ENCODE results near the gene SUN1. TPM values are rescaled to one million over a fixed set of nuclear protein-coding genes. Genes with fewer than 3 reads are reported as not detected.
A peak's percentile ranks its signal among the peaks of the same experiment; 100 is the strongest.

Gene SUN1
- total and polyA plus RNA-seq, 2 donors (not counting 1 experiment from before 2014, with no cell fraction given): 198 to 254 TPM

- intact Hi-C loops (cut with micrococcal nuclease): loop anchor here (1.0 to 5.0 kb wide), 3 partner anchors 41 to 551 kb away; partner anchors contain the start of genes DNAAF5 and SUN1
- TF ChIP-seq, protein P1, sequence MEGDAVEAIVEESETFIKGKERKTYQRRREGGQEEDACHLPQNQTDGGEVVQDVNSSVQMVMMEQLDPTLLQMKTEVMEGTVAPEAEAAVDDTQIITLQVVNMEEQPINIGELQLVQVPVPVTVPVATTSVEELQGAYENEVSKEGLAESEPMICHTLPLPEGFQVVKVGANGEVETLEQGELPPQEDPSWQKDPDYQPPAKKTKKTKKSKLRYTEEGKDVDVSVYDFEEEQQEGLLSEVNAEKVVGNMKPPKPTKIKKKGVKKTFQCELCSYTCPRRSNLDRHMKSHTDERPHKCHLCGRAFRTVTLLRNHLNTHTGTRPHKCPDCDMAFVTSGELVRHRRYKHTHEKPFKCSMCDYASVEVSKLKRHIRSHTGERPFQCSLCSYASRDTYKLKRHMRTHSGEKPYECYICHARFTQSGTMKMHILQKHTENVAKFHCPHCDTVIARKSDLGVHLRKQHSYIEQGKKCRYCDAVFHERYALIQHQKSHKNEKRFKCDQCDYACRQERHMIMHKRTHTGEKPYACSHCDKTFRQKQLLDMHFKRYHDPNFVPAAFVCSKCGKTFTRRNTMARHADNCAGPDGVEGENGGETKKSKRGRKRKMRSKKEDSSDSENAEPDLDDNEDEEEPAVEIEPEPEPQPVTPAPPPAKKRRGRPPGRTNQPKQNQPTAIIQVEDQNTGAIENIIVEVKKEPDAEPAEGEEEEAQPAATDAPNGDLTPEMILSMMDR (IDR thresholded peaks at IDR 0.05): peak; percentile 88
- no peak for TF ChIP-seq EZH2 (IDR thresholded peaks at IDR 0.05; ENCODE audit: borderline replicate concordance, insufficient read depth, low read depth, low read length, poor library complexity, severe bottlenecking)
- Mint-ChIP-seq H3K4me3 (no peak overlapping the region), H3K9me3 (ENCODE audit: insufficient read depth) (no peaks in the 10 kb centered on the region), H3K27ac (peak overlapping the region; percentile 53), H3K27me3 (no peaks in the 10 kb centered on the region), H3K4me1 (peaks cover 20% of the 10 kb centered on the region)
- Histone ChIP-seq H3K36me3 (replicated peaks in 1 of 2; ENCODE audit: control extremely low read depth in 1 of 2, control insufficient read depth in 1 of 2, extremely low read depth in 1 of 2, insufficient read depth in 2 of 2, low read length in 1 of 2) (peaks cover 0 to 26% of the 10 kb centered on the region in 2 experiments), H3K4me3 (ENCODE audit: control extremely low read depth in 1 of 5, extremely low read depth in 1 of 5, insufficient read depth in 1 of 5, low read depth in 2 of 5, low read length in 4 of 5) (no peak overlapping the region), H2AFZ (ENCODE audit: insufficient read depth, low read depth, low read length, poor library complexity, severe bottlenecking) (peak overlapping the region; percentile 3), H3K27me3 (replicated peaks in 1 of 4; ENCODE audit: control extremely low read depth in 1 of 4, control insufficient read depth in 3 of 4, insufficient read depth in 4 of 4, low read length in 3 of 4) (no peaks in the 10 kb centered on the region), H3K79me2 (ENCODE audit: control insufficient read depth, insufficient read depth, low read length) (peaks cover 16% of the 10 kb centered on the region), H3K4me1 (ENCODE audit: control insufficient read depth in 2 of 2, insufficient read depth in 2 of 2, low read length in 2 of 2) (peaks cover 21 to 27% of the 10 kb centered on the region in 2 donors), H3K4me2 (replicated peaks; ENCODE audit: low read depth, low read length, poor library complexity, severe bottlenecking) (peak overlapping the region; percentile 40), H3K9ac (ENCODE audit: low read length) (no peak overlapping the region), H3K9me3 (ENCODE audit: control extremely low read depth in 1 of 3, control insufficient read depth in 2 of 3, insufficient read depth in 1 of 3, low read length in 2 of 3) (peaks cover 0 to 7% (median 0%) of the 10 kb centered on the region in 3 donors), H4K20me1 (ENCODE audit: control insufficient read depth, insufficient read depth, low read length, poor library complexity, severe bottlenecking) (peaks cover 9% of the 10 kb centered on the region), H3K27ac (ENCODE audit: low read length in 2 of 2) (peak overlapping the region in 1 of 2 donors; percentile 45)
- POLR2A ChIA-PET: no interaction called here
- peak; percentile 78 for DNase-seq
- CTCF ChIA-PET: interaction anchor here (0.6 to 8.7 kb wide), 17 partner anchors 13 to 552 kb away, joined by 3 to 113 read pairs (median 4); partner anchors contain the start of gene SUN1
- 32% methylated on average over 17 of the region's 18 CpGs for WGBS (ENCODE audit: insufficient coverage)
- ATAC-seq (ENCODE audit: low read depth): peak; percentile 19
These were observed 41.2 kb downstream of the SUN1 start for GRCh38 chr7:873367-874002.
